G401 (cell line): Measurements from ENCODE around the gene SIRT3. TPM values are rescaled to one million over a fixed set of nuclear protein-coding genes. Genes with fewer than 3 reads are reported as not detected.

Experiments
- DNase-seq: peaks from one replicate; pipeline ENCODE4 v3.0.0-alpha.2; 2015; ENCODE audit warnings: low spot score
- in situ Hi-C: cut with HindIII; loops from 2 replicates; pipeline ENCODE4 v1.10.0; 2016; ENCODE audit warnings: low sequenced_read_pairs, mixed read lengths
- total RNA-seq: library from RNA; depleted of rRNA; stranded (reverse); fragments of >200 nt; shearing (Covaris generic); gene quantifications from 2 replicates; pipeline ENCODE4 v1.2.3, GENCODE V29; 2014

SIRT3 gene
- total RNA-seq, 1 experiment from 2014 or later = 19.3 TPM

GRCh38 chr11:208181-208916, 27.8 kb downstream of the SIRT3 start:
- in situ Hi-C loops = no loop called here
- DNase-seq = peak; percentile 71

- DNase-seq = no peak
- in situ Hi-C loops = no loop called here
Observed at GRCh38 chr11:207863-208180, 28.3 kb downstream of the SIRT3 start.

- in situ Hi-C loops = no loop called here
- DNase-seq = peak; percentile 99
Observed at GRCh38 chr11:207208-207862, 28.8 kb downstream of the SIRT3 start, which contains the start of the genes BET1L and RIC8A. BET1L (minus strand) TSS chr11:207399; CDS start chr11:207321, 78 bp downstream. RIC8A (plus strand) TSS chr11:207708; CDS start chr11:208855, 1,147 bp downstream.

GRCh38 chr11:206526-207207, 29.5 kb downstream of the SIRT3 start:
- peak; percentile 17 for DNase-seq
- in situ Hi-C loops = no loop called here

GRCh38 chr11:206002-206384, 30.1 kb downstream of the SIRT3 start:
- in situ Hi-C loops = no loop called here
- DNase-seq = no peak

- in situ Hi-C loops = no loop called here
- no peak for DNase-seq
Observed at GRCh38 chr11:205221-206001, 30.7 kb downstream of the SIRT3 start.

GRCh38 chr11:204587-205109, 31.5 kb downstream of the SIRT3 start:
- DNase-seq = no peak
- in situ Hi-C loops = no loop called here

- in situ Hi-C loops = no loop called here
- no peak for DNase-seq
Observed at GRCh38 chr11:203945-204586, 32.1 kb downstream of the SIRT3 start.

GRCh38 chr11:203056-203944, 32.8 kb downstream of the SIRT3 start:
- in situ Hi-C loops = no loop called here
- DNase-seq = no peak

GRCh38 chr11:202490-202889, 33.7 kb downstream of the SIRT3 start:
- DNase-seq = no peak
- in situ Hi-C loops = no loop called here

- no peak for DNase-seq
- in situ Hi-C loops = no loop called here
Observed at GRCh38 chr11:201966-202365, 34.2 kb downstream of the SIRT3 start.

- DNase-seq = no peak
- in situ Hi-C loops = no loop called here
Observed at GRCh38 chr11:200224-201003, 35.7 kb downstream of the SIRT3 start.

- peak; percentile 22 for DNase-seq
Observed at GRCh38 chr11:199782-200181, 36.4 kb downstream of the SIRT3 start.

GRCh38 chr11:199004-199581, 37.0 kb downstream of the SIRT3 start:
- in situ Hi-C loops = no loop called here
- no peak for DNase-seq

More at GRCh38 chr11:199782-200181, 36.4 kb downstream of the SIRT3 start:
- in situ Hi-C loops = no loop called here

- in situ Hi-C loops = no loop called here
- DNase-seq = no peak
Observed at GRCh38 chr11:198236-198806, 37.8 kb downstream of the SIRT3 start.

GRCh38 chr11:197741-198235, 38.4 kb downstream of the SIRT3 start:
- no peak for DNase-seq
- in situ Hi-C loops = no loop called here
